ENCODE data around the gene NUP62.

NUP62 gene

DNA sequence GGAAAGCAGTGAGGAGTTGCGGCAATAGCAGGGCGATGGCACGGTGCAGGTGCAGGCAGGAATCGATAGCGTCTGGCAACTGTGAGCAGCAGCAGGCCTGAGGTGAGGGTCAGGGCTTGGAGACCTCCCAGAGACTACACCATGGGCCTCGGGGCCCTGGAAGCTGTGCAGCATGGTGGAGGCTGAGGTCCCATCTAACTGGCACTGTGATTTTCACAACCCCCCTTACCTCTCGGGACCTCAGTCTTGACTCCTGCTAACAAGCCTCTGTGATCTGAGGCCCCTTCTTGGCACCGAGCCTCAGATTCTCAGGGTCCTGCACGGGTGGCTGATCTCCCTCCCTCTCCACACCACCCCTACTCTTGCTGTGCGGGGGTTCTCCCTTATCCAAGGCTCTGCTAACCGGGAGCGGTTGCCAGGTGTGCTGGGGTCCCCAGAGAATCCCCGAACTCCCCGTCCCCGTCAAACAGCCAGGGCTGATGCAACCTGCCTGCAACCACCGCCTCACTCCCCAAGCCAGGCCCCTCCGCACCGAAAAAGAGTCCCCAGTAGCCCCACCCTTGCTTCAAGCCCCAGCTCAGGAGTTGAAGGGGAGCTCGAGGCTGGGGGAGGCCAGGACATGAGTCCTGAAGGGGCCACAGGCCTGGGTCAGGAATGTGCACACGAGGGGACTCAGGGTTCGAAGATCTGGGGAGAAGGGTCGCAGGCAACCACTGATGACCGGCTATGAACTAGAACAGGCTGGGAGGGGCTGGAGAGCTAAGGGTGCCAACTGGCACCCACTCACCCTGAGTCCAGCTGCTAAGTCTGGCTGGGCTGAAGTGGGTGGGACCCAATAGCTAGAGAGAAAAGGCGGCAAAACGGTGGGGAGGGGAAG, 5.1 kb downstream of the NUP62 start:
- DNase-seq = no peak

DNA sequence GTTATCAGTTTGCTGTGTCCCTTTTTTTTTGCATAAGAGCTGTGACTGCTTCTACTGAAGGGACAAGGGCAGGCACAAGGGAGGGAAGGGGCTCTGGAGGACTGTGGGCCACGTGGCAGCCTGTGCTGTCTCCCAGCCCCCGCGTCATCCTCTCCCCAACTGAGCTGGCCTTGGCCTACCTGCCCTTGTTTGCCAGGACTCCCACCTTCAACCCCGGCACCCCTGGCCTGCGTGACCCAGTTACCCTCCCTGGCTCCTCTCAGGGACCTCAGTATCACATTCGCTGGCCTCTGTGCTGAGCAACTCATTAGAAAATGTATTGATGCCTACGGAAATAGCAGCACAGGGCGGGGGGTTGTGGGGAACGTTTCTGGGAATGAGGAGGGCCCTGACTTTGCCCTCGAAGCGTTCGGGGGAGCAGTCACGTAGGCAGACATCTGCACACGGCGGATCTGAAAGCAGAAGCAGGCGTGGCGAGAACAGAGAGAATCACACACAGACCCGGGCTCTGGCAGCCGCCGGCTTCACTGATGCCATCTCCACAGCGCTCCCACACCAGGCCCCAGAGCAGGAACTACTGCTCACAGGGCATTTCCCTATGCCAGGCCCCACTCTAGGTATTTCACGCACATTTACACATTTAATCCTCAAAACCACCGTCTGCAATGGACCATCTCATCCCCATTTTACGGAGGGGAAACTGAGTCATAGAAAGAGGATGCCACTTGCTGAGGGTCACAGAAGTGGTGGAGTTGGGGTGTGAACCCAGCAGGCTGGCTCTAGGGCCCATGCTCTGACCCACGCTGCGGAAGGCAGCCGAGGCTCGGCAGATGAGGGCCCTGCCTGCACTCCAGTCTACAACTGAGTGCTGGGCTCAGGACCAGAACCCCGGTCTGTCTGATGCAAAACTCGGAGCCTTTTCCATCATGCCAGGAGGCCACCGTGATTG, 6.0 kb downstream of the NUP62 start:
- DNase-seq = no peak

DNA sequence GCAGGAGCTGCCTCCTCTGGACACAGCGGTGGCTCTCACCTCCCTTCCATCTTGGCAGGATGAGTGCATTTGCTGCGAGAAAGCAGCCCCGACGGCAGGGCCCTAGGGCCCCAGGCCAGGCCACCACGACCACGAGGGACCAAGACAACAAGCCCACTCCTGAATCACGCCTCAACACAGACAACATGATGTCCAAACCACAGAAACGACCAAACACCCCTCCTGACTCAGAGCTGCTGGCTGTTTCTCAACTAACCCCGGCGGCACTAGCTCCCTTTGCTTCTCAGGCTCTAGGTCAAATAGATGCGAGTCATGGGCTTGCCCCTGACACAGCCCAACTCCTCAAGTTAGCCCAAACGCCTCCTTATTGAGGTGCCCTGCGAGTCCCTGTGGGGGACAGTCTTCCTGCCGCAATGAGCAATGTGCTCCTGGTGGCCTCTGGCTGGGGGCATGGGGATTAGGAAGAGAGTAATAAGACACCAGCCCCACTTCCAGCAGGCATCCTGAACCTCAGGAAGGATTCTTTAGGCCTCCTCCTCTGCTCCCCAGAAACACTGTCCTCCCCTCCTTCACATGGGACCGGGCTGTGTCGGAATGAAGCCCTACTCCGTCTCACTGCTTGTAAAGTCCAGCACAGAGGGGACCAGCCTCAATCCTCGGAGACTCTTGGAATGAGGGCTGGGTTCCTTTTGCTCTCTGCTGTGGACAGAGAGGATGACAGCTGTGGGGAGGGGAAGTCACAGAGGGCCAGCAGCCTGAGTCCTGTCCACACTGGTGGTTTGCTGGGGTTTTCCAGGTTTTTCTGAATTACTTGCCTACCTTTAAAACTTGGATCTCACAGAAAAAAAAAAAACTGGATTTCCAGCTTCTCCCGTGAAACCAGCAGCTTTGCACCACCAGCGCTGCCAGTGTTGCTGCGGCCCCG, 7.2 kb downstream of the NUP62 start:
- DNase-seq = peak; percentile 28

DNA sequence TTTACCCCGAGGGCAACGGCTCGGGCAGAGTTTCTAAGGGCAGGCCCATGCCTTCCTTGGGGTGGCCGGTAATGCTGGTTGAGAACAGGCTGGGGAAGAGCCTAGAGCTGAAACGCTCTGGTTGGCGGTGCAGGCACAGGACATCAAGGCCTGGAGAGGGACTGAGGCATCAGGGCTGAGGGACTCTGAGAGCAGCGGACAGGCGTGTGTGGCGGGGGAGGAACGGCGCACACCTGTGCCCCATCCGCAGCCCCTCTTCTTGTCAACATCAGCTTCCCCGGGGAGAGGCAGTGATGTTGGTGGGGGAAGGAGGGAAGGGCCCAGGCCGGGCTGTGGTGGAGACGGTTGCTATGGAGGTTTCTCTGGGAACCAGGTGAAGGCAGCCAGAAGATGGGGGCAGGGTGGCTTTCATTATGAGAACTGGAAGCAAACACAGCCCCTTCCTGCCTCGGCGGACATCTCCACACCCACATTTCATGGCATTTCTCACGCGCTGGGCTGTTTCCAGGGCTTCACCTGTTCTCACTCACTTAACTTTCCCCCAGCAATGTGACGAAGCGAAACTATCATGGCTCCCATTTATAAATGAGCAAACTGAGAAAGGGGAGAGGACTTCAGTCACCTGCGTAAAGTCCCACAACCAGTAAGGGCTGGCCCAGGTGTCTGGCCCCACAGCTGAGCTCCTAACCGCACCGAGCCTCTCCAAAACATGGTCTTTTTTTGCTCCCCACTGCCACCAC, 8.5 kb downstream of the NUP62 start:
- DNase-seq = no peak

DNA sequence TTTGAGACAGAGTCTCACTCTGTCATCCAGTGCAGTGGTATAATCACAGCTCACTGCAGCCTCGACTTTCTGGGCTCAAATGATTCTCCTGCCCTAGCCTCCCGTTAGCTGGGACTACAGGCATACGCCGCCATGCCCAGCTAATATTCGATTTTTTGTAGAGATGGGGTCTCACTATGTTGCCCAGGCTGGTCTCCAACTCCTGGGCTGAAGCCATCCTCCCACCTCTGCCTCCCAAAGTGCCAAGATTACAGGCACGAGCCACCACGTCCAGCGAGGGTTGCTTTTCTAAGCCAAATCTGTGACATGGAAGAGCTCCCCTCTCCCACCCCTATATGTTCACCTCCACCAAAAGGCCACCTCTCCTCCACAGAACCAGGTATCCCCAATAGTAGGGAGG, 11.2 kb downstream of the NUP62 start:
- DNase-seq = no peak

DNA sequence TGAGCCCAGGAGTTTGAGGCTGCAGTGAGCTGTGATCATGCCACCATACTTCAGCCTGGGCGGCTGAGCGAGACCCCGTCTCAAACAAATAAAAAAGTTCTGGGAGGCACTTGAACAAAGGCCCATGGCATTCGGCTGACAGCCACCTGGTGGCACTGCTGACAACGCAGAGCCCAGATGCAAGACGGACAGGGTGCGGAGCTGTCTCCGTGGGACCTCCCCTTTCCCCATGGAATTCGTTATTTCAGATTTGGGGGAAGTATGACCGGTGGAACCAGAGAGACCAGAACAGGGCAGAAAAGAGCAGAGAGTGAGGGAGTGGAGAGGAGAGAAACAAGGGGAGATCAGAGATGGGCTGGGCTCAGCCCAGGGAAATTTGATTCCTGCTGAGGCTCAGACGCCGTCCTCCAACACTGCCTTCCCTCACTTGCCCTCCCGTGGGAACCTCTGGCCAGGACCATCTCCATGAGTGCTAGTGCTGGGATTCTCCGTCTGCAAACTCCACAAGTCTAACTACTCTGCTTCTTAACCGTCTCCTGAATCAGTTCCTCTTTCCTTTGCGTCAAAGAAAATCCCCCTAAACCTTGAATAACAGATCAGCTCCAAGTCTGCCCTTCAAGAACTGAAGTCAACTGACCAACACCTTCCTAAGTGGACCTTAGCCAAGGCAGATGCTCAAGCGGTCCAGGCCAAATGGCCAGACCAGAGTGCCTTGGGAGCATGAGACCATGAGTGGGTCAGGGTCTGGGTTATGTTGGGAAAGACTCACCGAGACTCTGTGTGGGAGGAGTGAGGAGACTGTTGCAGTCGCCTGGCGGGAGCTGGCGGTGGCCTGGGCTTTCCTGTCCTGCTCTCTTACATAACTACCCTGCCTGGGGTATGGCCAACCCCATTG, 12.2 kb downstream of the NUP62 start:
- no peak for DNase-seq

DNA sequence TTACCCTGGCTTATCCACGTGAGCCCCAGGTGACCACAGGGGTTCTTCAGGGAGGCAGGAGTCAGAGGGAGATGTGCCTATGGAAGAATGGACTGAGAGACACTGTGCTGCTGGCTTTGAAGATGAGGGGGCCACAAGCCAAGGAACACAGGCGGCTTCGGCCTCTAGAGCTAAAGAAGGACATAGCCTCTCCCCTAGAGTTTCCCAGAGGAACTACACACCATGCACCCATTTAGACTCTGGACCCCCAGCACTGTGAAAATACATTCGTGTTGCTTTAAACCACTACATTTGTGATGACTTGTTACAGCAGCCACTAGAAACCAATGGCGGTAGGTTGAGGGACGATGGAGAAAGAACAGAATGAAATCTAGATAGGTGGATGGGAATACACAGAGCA, 14.0 kb downstream of the NUP62 start:
- no peak for DNase-seq

DNA sequence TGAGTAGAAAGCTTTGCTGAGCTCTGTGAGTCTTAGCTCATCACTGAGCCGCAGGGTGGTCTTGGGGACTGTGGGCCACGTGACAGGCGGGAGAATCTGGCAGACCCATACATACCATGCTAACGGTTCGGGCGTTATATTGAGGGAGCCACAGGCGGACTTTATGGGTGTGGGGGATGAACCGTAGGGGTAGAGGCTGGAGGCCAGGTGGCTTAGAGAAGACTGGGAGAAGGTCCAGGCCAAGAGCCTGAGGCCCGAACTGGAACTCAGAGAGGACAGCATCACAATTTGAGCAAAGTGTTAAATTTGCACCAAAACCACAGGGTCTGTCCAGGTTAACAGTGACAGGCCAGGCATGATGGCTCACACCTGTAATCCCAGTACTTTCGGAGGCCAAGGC, 15.6 kb downstream of the NUP62 start:
- DNase-seq = no peak

DNA sequence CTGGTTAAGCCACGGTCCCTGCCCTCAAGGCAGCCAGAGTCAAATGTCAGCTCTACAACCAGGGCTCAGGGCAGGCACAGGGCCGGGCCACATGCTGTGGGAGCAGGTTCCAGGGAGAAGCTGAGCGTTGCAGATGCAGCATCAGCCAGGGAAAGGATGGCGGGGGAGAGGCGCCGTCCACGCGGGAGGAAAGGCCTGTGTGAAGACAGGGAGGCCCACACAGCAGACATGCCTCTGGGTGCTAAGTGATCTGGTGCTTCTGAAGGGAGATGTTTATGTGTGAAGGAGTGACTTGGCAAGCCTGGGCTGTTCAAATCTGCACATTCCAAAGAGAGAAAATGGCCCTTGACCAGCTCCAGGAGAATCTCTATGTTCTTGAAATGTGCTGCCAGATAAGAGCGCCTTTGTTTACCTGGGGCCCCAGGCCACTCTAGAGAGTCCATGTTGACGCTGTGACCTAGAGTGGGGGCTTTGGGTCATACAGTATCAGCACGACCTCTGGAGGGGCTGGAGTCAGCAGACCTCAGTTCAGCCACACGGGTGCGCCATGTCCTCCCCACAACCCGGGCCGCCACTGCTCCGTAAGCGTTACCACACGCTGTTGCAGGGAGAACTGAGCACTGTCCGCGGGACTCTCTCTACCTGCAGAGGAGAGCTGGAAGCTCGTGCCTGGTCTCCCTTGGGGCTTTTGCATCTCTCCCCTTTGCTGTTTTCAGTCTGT, 16.2 kb downstream of the NUP62 start:
- no peak for DNase-seq

DNA sequence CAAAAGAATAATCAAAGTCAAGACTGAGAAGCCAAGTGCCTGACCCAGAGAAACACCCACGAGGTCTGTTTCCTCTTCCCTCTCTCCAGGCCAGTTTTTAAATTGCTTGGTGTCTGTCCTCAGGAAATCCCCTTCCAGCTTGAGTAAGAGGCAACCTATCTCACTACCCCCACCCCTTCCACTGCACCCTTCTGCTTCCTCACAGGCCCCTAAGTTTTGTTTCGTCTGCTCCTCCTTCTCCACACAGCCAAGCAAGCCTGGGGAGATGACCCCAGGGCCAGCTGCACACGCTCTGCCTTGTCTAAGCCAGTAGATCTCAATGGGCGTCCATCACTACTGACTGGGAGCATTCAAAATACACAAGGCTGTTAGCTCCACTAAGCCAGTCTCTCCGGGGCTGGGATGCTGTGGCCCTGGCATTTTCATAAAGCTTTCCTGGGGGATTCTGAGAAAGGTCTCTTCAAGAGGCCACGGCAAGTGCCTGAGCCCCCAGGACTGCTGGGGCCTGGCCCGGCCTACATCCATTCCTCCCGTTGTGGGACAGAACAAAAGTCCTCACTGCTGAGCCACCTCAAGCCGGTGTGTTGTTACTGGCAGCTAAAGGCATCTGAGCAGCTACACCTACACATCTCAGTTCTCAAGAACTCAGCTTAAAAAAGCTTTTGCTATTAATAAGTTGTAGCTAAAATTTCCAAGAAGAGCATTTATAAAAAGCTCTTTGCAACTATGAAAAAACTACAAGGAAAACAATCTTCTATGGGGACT, 17.7 kb downstream of the NUP62 start:
- no peak for DNase-seq

DNA sequence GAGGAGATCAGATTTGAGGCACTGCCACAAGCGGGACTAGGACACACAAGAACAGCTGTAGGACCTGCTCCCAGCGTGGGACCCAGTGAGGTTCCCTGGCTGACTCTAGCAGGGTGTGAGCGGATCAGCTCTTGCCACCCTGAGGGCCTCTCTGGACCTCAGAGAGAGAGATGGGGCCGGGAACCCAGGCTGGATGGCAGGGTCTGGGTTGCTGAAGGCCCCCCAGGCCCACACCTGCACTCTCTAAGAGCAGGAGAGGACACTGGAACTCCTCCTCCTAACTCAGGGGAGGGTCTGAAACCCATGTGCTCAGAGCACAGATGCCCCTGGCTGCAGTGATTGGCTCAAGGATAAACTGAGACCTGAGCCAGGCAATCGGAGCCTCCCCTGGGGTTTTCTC, 19.1 kb downstream of the NUP62 start:
- DNase-seq = no peak

DNA sequence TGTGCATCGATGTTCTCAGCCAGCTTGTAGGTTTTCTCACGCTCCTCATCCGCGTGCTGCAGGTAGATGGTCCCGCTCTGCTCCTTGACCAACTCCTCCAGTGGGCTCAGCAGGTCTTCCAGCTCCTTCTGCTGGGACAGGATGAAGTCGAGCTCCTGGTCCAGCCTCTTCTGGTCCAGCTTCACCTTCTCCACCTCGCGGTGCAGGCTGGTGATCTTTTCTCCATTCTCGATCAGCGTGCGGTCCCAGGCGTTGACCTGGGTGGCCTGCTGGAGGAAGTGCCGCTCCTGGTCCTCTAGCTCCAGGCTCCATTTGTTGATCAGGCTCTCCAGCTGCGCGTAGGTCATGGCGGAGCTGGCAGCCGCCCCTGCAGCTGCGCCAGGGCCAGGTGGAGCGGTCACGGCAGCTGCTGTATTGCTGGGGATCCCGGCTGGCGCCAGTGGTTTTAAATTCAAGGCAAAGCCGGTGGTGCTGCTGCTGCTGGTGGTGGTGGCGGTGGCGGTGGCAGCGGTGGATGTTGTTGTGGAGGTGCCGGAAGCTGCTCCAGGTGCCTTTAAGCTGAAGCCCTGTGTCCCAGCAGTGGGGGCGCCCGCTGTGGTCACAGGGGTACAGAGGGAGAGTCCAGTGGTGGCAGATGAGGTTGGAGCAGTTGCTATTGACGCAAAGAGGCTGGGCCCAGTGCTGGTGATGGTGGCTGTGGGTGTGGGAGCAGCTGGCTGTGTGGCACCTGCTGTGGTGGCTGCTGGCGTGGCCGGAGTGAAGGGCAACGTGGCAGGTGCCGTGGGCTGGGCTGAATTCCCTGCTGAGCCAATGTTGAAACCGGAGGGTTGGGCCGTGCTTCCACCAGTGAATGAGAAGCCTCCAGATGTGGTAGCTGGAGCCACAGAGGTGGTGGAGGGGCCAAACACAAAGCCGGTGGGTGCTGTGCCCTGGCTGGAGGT, 20.6 kb downstream of the NUP62 start:
- DNase-seq = no peak

DNA sequence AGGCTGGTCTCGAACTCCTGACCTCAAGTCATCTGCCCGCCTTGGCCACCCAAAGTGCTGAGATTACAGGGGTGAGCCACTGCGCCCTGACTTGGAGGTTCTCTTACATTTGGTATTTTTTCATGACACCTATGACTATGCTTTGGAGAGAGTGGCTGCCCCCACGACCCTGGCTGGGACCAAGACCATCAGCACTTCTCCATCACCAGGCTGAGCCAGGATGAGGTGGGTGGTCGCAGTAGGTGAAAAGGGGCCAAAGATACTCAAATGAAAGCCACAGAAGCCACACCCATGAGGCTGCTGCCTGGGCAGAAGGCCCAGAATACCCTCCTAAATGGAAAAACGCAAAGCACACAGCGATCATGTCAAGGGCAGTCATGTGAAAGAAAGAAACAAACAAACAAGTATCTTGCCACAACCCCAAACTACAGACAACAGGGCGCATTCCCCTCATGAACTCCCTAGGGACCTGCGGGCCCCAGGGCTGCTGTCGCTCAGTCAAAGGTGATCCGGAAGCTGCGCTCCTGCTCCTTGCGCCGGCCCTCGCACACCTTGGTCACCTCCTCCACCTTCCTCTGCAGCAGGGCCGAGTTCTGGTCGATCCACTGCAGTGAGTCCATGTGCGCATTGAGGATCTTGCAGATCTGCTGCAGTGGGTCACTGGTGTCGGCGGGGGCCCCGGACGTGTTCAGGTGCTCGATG, 21.4 kb downstream of the NUP62 start:
- no peak for DNase-seq

DNA sequence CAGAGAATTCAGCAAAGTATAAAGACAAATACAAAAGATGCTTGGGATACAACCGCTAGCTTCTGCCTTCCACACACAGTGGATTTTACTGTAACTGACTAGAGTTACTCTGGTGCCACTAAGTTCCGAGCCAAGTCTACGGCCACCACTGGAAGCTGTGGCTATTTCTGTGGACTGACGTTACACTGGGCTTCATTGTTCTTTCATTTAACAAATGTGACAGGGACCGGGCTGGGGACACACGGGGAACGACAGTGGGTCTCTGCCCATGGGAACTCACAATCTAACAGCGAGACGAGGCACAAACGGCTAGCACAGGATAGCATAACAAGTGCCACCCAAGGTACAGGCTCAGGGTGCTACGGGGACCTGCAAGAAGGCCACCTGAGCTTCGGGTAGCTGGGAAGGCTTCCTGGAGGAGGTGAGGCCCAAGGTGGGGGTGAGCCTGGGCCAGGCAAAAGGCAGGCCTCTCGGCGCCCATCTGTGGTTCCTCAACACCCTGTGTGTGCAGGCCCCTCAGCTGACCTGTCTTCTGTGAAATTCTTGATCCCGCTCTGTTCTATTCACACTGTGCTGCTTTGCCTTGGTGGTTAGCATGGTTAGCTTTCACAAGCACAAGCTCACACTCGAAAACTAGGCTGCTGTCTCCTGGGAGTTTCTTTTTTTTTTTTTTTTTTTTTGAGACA, 22.3 kb downstream of the NUP62 start:
- no peak for DNase-seq

DNA sequence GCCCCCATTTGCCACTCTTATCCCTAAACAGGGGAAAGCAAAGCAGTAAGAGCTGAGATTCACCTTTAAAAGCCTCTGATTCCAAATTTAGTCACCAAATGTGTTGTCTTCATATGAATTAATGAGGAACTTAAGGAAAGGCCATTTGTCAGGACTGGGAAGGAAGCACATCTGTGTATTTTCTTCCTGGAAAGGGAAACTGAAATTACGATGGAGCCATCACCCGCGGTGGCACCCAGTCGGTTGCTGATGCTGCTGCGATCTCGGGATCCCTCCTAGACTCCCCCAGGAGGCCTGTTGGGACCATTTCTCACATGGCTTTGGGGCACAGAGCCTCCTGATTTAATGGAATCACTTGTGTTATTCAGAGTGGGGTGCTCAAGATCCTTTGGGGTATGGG, 25.2 kb downstream of the NUP62 start:
- no peak for DNase-seq

DNA sequence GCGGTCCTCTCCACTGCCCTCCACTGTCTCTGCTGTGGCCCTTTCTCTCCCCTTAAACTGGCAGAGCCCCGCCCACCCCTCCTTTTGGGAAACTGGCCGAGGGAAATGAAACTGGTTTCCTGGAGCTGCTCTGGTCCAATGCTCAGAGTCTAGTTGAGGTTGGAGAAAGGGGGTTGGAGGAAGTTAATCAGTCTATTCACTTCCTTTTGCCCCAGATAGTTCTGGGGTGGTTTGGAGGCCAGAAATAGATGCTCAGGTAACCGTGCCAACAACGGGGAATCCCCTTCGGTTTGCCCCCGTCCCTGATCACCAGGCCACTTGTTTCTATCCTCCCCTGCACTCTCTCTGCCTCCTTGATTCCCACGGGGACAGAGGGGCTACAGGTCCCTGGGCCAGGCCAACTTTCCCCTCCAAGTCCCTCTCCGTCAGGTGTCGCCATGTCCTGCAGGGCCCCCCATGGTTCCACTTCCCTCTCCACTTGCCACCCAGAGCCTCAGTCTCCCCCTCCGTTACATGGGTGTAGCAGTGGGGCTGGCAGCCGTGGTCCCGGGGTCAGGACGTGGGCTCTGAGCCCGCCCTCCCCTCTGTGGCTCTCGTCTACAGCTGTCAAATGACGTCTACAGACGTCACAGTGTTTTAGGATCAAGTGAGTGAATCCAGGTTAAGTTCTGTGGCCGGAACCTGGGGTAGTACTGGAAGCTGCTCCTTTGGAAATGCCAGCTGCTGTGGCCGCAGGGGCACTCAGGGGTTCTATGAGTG, 32.3 kb downstream of the NUP62 start, which contains the start of gene IL4I1:
Gene IL4I1, minus strand, starts transcription at position 25 of the 759 bp plus-strand sequence. CDS start 727 bp downstream, outside the sequence.
- peak; percentile 84 for DNase-seq

Measured in kidney glomerular epithelial cell (primary cell).